Mucosa of descending colon (tissue), 3 donors: Measurements from ENCODE around the gene METRNL. TPM values are rescaled to one million over a fixed set of nuclear protein-coding genes. Genes with fewer than 3 reads are reported as not detected.

Experiments used
- ATAC-seq: fragments of 200-7000 bp; cut with Tn5 transposase; one replicate; pipeline ENCODE4 v1.9.1; 2020; ENCODE audit warnings: mild to moderate bottlenecking, moderate library complexity
- DNase-seq, 3 donors: peaks; one replicate each; pipeline ENCODE4 v3.0.0-alpha.2; 2020
- H3K36me3 ChIP-seq: fragments of 200-600 bp; one replicate; pipeline ENCODE4 v1.8.0; 2021; ENCODE audit warnings: low read depth, mild to moderate bottlenecking
- H3K4me1 ChIP-seq: fragments of 200-600 bp; one replicate; pipeline ENCODE4 v1.8.0; 2021; ENCODE audit warnings: low read depth, mild to moderate bottlenecking
- H3K4me3 ChIP-seq: fragments of 200-600 bp; one replicate; pipeline ENCODE4 v1.8.0; 2021; ENCODE audit warnings: mild to moderate bottlenecking
- H3K9me3 ChIP-seq: fragments of 200-600 bp; one replicate; pipeline ENCODE4 v1.8.0; 2021; ENCODE audit warnings: mild to moderate bottlenecking
- CTCF ChIP-seq: fragments of 200-600 bp; IDR thresholded peaks from one replicate; pipeline ENCODE4 v1.8.0; 2022; ENCODE audit warnings: antibody characterized with exemption, mild to moderate bottlenecking
- intact Hi-C, 2 donors: fragments of 100-400 bp; cut with DNase I in 1 of 2; cut with micrococcal nuclease in 1 of 2; formaldehyde crosslinking; loops; one replicate each; pipeline versions ENCODE4 v1.11.0 to v1.11.1; 2022; cut with DNase I, micrococcal nuclease
- total RNA-seq, 3 donors: library from RNA; stranded (reverse); fragmentation: NEBNext Ultra II Directional in 2 of 3; extraction: Animal tissue kit (Norgen Biotek cat#: 25700) in 2 of 3; gene quantifications; one replicate each; pipeline versions ENCODE4 v1.2.1 to v1.2.4, GENCODE V29; 2021 to 2023
- donor health status: DM: no; HTN: no; CAD: no; lungs with moderate emphysema.
- donor health status: DM: no; HTN: no; CAD: no.
- donor health status: DM: no; HTN: yes; CAD: no.

METRNL gene
- total RNA-seq, 3 donors from 2014 or later = 78.6 to 134 (median 116) TPM

GRCh38 chr17:83100853-83101391 is 21.5 kb downstream of the METRNL start:
- DNase-seq (peak; percentile 37 to 69 (median 63)), ATAC-seq (peak; percentile 11)
- Histone ChIP-seq H3K36me3 (no peaks in the 10 kb centered on the region), H3K4me3 (no peak overlapping the region), H3K9me3 (no peaks in the 10 kb centered on the region), H3K4me1 (peaks cover 49% of the 10 kb centered on the region)
- TF ChIP-seq CTCF = no peak
- intact Hi-C loops = no loop called here

GRCh38 chr17:83101805-83102480 is 22.5 kb downstream of the METRNL start:
- no peaks in the 10 kb centered on the region for H3K36me3 ChIP-seq
- peak; percentile 89 to 94 (median 92) for DNase-seq
- peak; percentile 83 for ATAC-seq
- no peaks in the 10 kb centered on the region for H3K9me3 ChIP-seq
- intact Hi-C loops = no loop called here
- peaks cover 49% of the 10 kb centered on the region for H3K4me1 ChIP-seq
- no peak overlapping the region for H3K4me3 ChIP-seq
- TF ChIP-seq CTCF = no peak

- intact Hi-C loops = no loop called here
- no peaks in the 10 kb centered on the region for H3K36me3 ChIP-seq
- ATAC-seq (no peak), DNase-seq (peak; percentile 78 to 82 (median 79))
- no peak overlapping the region for H3K4me3 ChIP-seq
- peaks cover 49% of the 10 kb centered on the region for H3K4me1 ChIP-seq
- TF ChIP-seq CTCF = no peak
- no peaks in the 10 kb centered on the region for H3K9me3 ChIP-seq
Observed at GRCh38 chr17:83103200-83103942, 24.0 kb downstream of the METRNL start.

GRCh38 chr17:83103943-83104311 is 24.5 kb downstream of the METRNL start:
- Histone ChIP-seq H3K4me3 (no peak overlapping the region), H3K4me1 (peaks cover 43% of the 10 kb centered on the region), H3K9me3 (no peaks in the 10 kb centered on the region), H3K36me3 (no peaks in the 10 kb centered on the region)
- intact Hi-C loops = no loop called here
- ATAC-seq (no peak), DNase-seq (peak in 2 of 3 donors; percentile 62 to 67)
- TF ChIP-seq CTCF = no peak

- Histone ChIP-seq H3K4me1 (peaks cover 40% of the 10 kb centered on the region), H3K36me3 (no peaks in the 10 kb centered on the region), H3K9me3 (no peaks in the 10 kb centered on the region), H3K4me3 (no peak overlapping the region)
- TF ChIP-seq CTCF = no peak
- ATAC-seq (no peak), DNase-seq (peak; percentile 29 to 58 (median 44))
- intact Hi-C loops = no loop called here
Observed at GRCh38 chr17:83104577-83105505, 25.4 kb downstream of the METRNL start.
